Neural crest cell (in vitro differentiated cells): ENCODE results near the gene APBA3. TPM values are rescaled to one million over a fixed set of nuclear protein-coding genes. Genes with fewer than 3 reads are reported as not detected.

Experiments used
- DNase-seq: peaks from one replicate; pipeline ENCODE4 v3.0.0; 2021; ENCODE audit warnings: low read depth, mixed read lengths, low spot score
- H3K27ac Mint-ChIP-seq: one replicate; pipeline ENCODE4 v1.8.0; 2021; ENCODE audit warnings: mild to moderate bottlenecking, mixed read lengths; ENCODE audit not compliant: unreplicated experiment
- H3K27me3 Mint-ChIP-seq: 2 replicates; pipeline ENCODE4 v1.8.0; 2021; ENCODE audit warnings: low read depth, mild to moderate bottlenecking, mixed read lengths
- H3K36me3 Mint-ChIP-seq: 2 replicates; pipeline ENCODE4 v1.8.0; 2021; ENCODE audit warnings: low read depth, mild to moderate bottlenecking, mixed read lengths
- H3K4me1 Mint-ChIP-seq: 2 replicates; pipeline ENCODE4 v1.8.0; 2021; ENCODE audit warnings: mixed read lengths
- H3K4me3 Mint-ChIP-seq: one replicate; pipeline ENCODE4 v1.8.0; 2021; ENCODE audit warnings: mild to moderate bottlenecking, mixed read lengths
- H3K9me3 Mint-ChIP-seq: 2 replicates; pipeline ENCODE4 v1.8.0; 2021; ENCODE audit warnings: mixed read lengths
- long read RNA-seq: library from polyadenylated mRNA; unstranded; transcript quantifications from one replicate; pipeline ENCODE4 v2.0.0, GENCODE V29; 2020
- total RNA-seq: library from RNA; stranded (reverse); gene quantifications from 2 replicates; pipeline ENCODE4 v1.2.1, GENCODE V29; 2021
- TF ChIP-seq, protein P1 (sequence below): fragments of 200-600 bp; sonication (generic); conservative IDR thresholded peaks from 2 replicates; pipeline ENCODE4 v1.5.0; 2021; ENCODE audit warnings: antibody characterized with exemption, mild to moderate bottlenecking

APBA3 gene, protein sequence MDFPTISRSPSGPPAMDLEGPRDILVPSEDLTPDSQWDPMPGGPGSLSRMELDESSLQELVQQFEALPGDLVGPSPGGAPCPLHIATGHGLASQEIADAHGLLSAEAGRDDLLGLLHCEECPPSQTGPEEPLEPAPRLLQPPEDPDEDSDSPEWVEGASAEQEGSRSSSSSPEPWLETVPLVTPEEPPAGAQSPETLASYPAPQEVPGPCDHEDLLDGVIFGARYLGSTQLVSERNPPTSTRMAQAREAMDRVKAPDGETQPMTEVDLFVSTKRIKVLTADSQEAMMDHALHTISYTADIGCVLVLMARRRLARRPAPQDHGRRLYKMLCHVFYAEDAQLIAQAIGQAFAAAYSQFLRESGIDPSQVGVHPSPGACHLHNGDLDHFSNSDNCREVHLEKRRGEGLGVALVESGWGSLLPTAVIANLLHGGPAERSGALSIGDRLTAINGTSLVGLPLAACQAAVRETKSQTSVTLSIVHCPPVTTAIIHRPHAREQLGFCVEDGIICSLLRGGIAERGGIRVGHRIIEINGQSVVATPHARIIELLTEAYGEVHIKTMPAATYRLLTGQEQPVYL
- total RNA-seq: 22.8 and 24.5 TPM in 2 replicates
- long read RNA-seq, partial matches to known transcripts: 1 of 1 reads
- long read RNA-seq, other reads (novel, unspliced or antisense): 0 of 1 reads

DNA sequence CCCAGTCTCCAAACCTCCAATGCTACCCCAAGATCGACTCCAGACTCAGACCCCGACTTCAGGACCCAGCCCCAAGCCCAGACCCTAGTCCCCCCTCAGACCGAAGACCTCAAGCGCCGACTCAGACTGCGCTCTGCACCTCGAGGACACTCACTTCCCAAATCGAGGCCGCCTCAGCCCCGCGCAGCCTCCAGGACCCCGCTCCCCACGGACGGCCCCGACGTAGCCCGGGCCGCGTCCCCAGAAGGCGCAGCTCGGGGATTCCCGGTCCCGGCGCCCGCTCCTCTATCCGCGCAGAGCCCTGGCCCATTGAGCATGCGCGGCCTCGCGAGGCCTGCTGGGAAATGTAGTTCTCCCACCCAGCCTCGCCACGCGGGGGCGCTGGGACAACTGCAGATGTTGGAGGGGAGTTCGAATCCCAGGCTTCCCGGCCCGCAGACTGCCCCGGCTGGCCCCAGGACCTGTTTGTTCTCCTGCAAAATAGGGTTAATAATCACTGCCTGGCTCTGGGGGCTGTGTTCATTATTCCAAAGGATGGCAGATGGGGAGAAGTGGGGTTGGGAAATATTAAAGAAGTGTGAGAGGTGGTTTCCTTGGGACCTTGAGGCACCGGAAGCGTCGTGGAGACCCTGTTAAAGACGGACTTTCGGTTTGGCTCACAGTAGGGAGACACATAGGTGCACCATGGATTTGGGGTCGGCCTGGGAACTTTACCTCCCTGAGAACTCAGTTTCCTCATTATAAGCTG, at the start of gene APBA3:
Gene APBA3 (minus strand): TSS at position 311 of the 748 bp plus-strand sequence. CDS start 1,428 bp downstream, outside the sequence.
- H3K4me1 Mint-ChIP-seq: peaks cover 20% of the 10 kb centered on the region
- H3K4me3 Mint-ChIP-seq: peak within 1 kb of the TSS; percentile 100
- no peaks in the 10 kb centered on the region for H3K9me3 Mint-ChIP-seq
- TF ChIP-seq, protein P1, sequence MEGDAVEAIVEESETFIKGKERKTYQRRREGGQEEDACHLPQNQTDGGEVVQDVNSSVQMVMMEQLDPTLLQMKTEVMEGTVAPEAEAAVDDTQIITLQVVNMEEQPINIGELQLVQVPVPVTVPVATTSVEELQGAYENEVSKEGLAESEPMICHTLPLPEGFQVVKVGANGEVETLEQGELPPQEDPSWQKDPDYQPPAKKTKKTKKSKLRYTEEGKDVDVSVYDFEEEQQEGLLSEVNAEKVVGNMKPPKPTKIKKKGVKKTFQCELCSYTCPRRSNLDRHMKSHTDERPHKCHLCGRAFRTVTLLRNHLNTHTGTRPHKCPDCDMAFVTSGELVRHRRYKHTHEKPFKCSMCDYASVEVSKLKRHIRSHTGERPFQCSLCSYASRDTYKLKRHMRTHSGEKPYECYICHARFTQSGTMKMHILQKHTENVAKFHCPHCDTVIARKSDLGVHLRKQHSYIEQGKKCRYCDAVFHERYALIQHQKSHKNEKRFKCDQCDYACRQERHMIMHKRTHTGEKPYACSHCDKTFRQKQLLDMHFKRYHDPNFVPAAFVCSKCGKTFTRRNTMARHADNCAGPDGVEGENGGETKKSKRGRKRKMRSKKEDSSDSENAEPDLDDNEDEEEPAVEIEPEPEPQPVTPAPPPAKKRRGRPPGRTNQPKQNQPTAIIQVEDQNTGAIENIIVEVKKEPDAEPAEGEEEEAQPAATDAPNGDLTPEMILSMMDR: peak; percentile 64
- peak within 1 kb of the TSS; percentile 100 for H3K27ac Mint-ChIP-seq
- H3K36me3 Mint-ChIP-seq: peaks cover 3% of the 10 kb centered on the region
- peaks cover 2% of the 10 kb centered on the region for H3K27me3 Mint-ChIP-seq
- DNase-seq: peak; percentile 96

DNA sequence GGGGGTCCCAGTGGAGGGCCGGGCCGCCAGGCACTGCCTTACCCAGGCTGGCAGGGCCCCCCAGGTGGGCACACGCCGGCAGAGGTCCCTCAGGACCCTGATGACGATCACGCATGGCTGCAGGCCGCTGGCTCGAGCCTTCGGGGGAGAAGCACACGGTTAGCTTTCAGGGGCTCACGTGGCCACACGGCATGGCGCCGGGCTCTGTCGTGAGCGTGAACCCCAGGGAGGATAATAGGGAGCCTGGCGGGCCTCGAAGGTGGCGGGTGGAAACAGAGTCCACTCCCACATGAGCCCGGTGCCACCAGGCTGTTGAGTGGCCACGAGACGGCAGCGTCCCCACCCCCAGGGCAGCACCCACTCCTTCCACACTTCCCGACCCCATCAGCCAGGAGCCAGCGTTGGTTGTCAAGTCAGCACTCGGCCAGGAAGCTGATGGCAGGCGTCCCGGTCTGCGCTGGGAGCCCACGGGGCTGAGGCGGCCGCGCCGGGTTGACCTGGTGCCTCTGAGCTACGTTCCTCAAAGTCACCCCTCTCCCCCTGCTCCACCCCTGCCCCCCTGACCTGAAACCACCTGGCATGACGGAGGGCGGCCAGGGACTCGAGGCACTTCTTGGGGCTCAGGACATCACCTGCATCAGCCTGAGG, 49.3 kb upstream of the APBA3 start:
- H3K27ac Mint-ChIP-seq: no peak overlapping the region

DNA sequence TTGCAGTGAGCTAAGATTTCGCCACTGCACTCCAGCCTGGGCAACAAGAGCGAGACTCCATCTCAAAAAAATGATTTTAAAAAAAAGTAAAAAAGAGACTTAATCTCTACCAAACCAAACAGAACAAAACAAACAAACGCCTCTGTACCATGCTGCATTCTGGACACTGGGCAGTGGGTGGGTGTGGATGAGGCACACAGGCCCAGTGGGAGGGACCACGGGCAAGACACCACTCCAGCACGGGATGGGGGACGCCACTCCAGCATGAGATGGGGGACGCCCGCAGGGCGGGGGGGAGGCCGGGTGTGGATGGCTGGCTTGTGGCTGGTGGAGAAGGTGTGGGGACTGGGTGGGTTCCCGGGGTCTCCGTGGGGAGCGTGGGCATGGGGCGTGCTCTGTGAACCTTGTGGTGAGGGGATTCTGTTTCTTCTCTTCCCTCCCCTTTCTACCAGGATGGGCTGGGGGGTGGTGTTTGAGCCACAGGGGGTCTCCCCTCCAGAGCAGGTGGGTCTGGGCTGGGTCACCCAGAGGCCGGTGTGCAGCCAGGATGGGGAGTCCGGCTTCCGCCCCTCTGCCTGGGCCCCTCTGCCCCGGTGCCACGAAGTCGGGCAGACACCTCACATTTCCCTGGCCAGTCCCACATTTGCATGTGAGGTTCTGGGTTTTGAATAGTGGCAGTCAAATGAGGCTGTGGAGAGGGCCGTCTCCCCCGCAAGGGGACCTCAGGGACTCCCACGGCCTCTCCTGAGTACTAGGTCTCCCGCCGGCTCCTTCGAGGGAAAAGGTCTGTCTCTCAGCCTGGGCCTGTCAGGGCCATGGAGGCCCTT, 48.6 kb upstream of the APBA3 start:
- Mint-ChIP-seq H3K27me3 (no peaks in the 10 kb centered on the region), H3K9me3 (no peaks in the 10 kb centered on the region), H3K36me3 (no peaks in the 10 kb centered on the region), H3K4me3 (no peak overlapping the region), H3K4me1 (no peaks in the 10 kb centered on the region), H3K27ac (no peak overlapping the region)
- no peak for DNase-seq
- TF ChIP-seq, protein P1: no peak

More for the DNA sequence above, 49.3 kb upstream of the APBA3 start:
- no peak for DNase-seq
- Mint-ChIP-seq H3K4me3 (no peak overlapping the region), H3K9me3 (no peaks in the 10 kb centered on the region), H3K27me3 (no peaks in the 10 kb centered on the region), H3K4me1 (no peaks in the 10 kb centered on the region), H3K36me3 (no peaks in the 10 kb centered on the region)
- TF ChIP-seq, protein P1: no peak

DNA sequence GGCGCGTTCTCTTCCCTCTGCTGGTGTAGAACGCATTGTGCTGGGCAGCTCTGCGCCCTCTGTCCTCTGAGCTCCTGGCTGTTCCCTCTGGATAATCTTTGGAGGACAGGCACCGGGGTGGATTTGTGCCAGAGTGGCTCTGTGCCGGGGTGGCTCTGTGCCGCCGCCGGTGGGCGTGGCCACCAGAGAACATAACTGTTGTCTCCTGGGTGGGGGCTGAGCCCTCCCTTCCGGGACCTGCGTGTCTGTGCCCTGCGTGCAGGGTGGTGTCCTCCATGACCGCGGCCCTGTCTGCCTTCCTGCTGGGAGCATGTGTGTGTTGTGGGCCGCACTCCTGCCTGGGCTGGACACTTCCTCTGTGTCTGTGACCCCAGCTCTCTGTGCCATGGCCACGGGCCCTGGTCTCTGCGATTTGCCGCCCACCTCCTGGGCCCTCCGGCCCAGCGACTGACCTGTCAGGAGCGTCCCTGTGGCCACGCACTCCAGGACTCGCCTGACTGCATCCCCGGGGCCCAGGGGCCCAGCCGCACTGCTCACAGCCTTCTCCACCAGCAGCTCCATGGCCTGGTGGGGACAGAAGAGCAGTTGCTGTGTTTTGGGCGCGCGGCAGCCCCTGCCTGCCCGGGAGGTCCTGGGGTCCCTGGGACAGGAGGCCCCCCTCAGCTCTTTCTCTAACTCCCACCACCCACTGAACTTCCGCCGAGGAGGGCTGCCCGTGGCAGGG, 47.1 kb upstream of the APBA3 start:
- no peak for DNase-seq
- Mint-ChIP-seq H3K4me1 (no peaks in the 10 kb centered on the region), H3K27ac (no peak overlapping the region), H3K4me3 (no peak overlapping the region), H3K9me3 (no peaks in the 10 kb centered on the region), H3K27me3 (peaks cover under 1% of the 10 kb centered on the region), H3K36me3 (no peaks in the 10 kb centered on the region)
- TF ChIP-seq, protein P1: no peak
